Embryonic facial prominence (tissue), 1 donor: ENCODE data around the gene CBX2.

ENCODE experiments used
- DNase-seq: peaks from one replicate; pipeline ENCODE4 v3.0.0-alpha.2; 2016; ENCODE audit errors: extremely low spot score

CBX2 gene

DNA sequence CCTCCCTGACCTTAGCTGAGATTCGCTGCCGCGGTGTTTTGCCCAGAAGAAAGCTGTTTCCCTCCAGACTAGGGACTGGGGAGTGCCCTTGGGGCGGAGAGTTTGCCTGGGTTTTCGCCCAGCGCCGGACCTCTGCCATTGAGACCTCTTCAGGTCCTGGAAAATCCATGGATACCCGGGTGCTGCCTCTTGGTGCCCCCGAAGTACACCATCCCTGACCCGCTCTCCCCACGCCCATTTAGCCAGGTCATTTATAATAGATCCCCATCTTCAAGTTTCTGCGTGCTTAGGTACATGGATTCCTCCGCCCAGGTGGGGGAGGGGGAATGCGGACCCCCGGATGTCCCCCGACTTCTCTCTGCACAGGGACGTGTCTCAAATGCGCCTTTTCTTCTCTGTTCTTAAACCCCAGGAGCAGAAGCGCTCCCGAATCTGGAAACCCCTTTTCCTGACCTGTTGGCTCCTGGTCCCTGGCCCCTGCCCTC lies 34.0 kb downstream of the CBX2 start:
- no peak for DNase-seq

DNA sequence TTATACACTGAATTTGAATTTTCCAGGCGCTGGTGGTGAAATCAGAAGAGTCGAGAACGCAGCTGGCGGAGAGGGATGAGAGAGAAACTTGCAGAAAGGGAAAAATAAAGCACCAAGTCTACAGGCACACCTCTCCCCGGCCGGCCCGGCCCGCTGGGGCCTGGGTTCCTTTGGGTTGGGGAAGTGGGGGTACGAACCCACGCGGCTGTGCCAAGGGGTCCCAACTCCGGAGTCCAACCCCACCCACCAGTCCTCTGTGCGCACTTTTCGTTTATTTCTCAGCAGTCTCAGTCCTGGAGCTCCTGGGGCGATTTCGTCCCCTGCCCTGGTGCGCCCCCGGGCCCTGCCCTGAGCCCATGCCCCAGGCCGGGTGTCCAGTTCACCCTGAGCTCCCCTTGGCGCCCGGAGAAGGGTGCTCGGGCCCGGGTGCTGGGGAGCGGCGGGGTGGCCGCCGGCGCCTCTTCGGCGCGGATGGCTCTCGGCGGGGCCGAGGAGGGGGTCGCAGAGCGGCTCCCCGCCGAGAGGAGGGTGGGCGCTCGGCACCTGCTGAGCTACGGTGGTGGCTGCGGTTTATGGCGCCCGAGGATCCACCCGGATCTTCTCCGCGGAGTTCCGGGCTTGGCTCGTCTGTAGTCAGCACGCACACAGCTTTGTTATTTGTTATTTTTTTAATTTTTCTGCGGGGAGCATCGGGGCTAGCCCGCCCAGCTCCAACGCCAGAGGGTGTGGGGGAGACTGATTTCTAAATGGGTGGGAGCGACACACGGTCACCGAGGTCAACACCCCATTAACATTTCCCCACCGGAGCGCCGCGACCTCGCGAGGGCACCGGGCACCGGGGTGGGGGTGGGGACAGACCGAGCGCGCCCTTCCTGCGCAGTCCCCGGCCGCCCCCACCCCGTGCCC lies 34.7 kb downstream of the CBX2 start:
- DNase-seq = no peak

DNA sequence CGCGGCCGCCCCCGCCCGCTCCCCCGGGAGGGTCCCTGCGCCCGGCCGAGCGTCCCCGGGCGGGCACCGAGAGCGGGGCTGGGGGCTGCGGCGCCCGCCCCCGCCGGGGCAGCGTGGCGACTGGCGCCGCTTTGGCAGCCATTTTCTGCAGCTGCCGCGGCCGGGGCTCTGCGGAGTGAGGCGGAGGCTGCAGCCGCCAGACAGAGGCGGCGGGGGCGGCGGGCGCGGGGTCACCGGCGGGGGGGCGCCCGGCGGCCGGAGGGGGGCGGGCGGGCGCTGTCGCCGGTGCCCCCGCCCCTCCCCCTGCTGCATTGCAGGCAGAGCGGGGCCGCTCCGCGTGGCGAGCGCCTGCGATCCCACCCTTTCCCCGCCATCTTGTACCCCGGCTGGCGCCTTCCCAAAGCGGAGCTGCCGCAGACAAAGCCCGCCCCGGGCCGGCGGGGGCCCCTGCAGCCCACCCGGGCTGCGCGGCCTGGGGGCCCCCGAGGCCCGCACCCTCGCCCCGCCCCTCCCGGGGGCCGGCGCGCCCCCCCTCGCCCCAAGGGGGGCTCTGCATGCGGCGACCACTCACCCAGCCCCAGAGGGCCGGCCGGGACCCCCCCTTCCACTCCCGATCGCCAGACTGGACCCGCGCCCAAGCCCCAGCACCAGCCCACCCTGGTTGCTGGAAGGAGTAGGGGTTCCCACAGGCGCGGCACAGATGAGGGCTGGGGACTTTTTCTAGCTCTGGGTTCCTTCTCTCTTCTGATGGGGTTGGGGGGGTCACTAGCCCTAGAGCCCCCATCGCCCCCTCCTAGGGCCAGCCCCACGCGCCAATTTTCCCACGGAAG lies 35.6 kb downstream of the CBX2 start:
- no peak for DNase-seq

DNA sequence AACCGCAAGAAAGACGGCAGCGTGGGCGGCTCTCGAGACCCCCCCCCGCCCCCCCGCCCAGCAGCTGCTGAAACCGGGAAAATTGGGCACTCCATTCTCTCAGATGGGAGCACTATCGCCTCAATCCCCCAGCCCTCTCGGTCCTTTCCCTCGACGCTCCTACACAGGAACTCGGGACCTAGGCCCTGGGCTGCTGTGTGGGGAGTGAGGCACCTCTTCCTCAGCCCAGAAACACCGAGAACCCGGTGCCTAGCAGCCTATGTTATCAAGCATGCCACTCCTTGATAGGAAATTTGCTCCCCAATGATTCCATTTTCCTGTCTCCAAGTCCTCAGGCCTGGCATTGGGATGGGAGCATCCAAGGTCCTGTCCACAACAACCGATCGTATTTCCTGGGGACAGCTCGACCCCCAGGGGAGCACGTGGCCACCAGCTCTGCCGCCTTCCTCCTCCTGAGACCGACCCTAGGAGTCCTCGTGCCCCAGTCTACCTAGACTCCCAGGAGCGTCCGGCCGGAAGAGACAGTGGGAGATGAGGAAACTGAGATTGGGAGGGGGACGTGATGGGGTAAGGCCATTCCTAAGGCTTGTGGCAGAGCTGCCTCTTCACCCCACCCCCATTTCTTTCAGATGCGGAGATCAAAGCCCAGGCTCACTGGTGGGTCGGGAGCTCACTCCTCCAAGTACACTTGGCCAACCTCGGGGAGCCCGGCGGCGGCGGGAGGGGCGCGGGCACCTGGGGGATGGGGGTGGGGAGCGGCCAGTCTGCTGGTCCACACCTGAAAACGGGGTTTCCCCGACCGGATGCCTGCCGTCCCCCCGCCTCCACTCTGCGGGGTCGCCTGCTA lies 36.4 kb downstream of the CBX2 start:
- no peak for DNase-seq

DNA sequence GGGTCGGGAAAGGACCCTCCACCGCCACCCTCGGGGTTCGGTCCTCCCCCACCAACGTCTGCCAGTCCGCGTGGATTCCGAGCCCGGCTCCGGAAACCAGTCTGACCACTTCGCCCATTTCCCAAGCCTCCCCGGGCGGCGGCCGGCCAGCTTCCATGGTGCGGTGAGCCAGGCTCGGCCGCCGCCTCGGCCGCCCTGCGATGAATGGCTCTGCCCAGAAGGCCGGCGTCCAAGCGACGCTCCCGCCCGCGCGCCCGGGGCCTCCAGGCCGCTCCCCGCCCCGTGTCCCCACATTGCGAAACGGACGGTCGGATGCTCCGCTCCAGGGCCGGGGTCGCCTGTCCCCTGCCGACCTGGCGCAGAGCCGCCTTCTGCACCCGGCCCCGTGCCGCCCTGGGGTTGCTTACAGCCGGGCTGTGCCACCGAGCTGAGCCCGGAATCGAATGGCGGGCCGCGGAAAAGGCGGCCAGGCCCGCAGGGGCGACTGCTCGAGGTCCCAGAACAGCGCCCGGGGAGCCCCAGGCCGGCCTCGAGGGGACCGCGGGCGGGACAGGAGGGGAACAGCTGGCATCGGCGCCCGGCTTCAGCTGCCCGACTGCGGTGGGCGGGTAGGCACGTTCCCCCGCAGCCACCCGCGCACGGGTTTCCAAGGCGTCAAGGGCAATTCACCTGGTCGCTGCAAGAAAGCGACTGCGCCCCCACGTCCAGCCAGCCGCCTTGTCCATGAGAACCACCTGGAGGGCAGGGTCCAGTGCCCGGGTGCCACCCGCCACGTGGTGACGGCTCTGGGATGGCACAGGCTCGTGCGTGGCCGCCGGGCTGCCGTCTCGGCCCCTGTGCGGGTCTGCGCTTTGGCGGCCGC lies 37.3 kb downstream of the CBX2 start:
- DNase-seq = no peak

DNA sequence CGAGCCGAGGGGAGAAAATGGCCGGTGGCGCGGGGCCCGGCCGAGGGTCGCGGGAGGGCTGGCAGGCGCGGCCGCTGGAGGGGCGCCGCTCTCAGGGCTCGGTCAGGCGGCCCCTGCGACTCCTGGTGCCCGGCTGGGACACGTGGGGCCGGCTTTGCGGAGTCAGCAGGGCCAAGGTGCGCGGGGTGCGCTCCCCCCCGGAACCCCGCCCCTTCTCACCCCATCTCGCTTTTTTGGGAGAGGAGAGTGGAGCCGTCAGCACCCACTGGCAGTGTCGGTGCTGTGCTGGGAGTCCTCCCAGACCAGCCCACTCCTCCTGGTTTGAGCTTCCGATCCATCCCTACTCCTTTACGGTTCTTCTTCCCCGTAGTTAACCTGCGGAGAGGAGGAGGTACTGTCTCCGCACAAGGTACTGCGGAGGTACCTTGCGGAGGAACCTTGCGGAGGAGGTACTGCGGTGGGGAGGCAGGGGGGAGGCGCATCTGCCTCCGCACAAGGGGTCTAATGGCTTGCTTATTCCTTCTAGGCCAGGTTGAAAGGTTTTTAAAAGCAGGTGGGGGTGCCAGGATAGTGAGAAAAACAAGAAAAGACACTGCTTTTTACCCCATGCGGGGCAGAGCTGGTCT lies 38.0 kb downstream of the CBX2 start:
- DNase-seq = no peak

DNA sequence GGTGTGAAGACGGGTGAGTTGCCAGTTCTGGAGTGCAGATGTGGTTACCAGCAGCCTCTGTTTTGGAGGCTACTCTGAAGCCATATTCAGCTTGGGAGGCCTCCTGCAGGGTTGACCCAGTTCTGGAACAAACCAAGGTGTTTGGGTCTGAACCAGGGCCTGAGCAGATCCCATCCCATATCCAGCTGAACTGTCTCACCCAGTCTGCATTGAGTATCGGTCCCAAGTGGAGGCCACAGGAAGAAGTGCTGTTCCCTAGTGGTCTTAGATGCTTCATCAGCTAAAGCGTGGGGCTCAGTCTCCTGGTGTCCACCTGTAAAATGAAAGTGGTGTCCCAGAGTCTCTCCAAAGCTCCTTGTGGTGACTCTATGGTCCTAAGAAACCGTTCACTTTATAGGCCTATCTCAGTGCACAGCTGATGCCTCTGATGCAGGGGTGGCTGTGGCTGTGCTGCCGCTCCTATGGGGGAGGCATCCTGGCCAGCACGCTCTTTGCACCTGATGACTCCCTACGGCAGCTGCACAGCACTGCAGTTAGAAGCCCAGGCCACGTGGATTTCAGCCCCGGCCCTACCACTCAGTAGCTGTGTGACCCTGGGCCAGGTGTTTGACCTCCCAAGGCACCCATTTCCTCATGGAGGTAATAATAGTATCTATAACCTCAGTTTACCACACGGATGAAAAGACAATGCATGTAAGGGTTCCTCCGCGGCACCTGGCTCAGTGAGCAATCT lies 40.2 kb downstream of the CBX2 start:
- DNase-seq = no peak

DNA sequence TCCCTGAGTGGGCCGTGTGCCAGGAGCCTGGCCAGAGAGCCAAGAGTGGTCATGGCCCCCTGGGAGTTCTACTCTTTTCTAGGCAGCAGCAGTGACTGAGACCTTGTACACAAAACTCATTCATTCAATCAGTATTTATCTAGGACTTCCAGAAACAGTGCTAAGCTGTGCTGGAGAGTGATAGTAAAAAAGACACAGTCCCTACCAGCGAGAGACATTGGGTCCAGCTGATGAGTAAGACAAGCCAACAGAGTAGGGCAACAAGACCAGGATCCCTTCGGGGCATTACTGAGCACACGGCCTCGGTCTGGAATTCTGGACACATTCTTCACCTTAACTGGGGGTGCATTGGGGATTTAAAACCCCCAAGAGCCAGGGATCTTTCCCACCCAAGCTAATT lies 41.1 kb downstream of the CBX2 start:
- DNase-seq = no peak

DNA sequence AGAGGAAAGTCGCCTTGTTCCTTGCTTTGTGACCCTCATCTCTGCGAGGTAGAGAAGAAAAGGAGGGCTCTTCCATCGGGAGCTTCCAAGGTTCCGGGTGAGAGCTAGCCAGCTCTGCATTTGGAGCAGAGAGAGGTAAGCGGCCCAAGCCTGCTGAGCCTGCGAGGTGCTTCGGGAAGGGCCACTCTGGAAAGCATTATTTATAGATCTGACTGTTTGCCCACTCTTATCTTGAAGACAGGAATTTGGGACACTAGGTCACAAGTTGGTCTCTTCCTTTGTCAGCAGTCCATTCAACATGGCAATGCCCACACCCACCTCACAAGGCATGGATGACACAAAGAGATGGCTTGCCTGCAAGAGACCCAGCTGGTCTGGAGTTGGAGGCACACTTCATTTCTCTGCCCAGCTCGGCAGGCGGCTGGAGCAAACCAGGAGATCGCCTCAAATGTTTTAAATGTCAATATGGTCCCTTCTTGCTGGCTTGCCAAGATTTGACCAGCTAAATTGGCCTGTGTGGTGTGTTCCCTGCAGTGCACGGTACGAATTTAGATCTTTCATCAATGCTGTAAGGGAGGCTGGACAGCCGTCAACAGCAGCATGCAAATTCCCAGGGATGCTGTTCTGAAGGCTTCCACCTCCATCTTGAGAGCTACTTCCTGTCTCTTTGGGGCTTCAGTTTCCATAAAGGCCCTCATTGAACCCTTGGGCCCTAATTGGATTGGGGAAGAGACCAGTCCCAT lies 41.8 kb downstream of the CBX2 start:
- DNase-seq = no peak

DNA sequence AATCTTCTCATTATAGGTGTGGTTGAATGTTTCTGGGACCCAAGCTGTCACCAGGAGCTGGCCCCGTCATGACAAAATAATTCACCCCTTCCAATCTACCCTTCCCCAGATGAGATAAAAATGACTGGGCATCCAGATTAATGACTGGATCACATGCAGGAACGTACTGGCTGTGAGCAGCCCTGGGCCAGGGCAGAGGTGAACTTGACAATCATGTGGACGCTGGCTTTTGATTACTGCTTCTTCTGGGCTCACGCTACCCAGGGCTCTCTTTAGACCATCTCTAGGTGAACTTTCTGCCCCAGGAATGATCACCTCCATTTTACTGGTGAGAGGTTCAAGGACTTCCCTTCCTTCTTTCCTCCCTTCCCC lies 43.0 kb downstream of the CBX2 start:
- DNase-seq = no peak

DNA sequence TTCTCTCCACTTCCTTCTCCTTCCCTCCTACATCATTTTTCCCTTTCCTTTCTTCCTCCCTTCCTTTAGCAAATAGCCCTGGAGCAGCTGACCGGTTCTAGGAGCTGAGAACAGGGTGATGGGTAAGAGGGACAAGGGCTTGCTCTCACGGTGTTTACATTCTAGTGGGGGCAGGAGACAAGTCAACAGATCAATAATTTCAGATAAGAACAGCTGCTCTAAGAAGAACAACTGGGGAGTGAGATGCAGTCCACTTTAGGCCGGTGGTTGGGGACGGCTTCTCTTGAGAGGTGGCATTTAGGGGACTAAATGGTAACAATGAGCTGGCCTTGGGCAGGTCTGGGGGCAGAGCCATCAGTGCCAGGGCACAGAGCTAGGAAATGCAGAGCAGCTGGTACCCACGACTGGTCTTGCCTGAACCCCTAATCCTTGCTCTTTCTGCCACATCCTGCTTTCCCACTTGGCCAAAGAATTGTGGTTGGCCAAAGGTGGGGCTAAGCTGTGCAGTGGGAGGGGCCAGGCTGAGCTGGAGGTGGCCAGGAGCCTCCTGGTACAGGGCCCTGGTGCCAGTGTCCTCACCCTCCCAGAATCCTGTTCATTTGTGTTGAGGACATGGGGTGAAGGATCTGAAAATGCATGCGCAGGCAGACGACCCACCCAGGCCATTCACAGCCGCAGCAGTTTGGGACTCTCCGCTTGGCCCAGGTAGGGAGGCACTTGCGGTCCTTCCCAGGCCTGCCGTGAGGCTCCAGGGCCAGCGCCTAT lies 43.6 kb downstream of the CBX2 start:
- no peak for DNase-seq

DNA sequence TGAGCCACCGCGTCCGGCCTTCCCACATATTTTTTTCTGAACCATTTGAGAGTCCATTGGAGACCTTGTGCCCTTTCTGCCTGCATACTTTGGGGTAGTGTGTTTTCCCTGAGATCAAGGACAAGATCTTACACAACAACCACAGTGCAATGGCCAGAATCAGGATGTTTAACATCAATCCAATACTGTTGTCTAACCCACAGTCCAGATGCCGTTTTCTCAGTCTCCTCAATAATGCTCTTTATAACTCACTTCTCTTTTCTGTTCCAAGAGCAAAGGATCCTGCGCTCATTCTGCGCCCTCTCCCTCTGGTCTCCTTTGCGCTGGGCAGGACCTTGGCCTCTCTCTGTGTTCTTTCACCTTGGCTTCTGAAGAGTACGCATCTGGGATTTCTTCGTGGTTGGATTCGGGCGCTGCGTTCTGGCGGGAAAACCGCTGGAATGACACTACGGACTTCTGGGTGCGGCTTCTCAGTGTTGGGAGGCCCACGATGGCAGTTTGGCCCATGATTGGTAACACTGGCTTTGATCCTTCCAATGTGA lies 44.7 kb downstream of the CBX2 start:
- no peak for DNase-seq

DNA sequence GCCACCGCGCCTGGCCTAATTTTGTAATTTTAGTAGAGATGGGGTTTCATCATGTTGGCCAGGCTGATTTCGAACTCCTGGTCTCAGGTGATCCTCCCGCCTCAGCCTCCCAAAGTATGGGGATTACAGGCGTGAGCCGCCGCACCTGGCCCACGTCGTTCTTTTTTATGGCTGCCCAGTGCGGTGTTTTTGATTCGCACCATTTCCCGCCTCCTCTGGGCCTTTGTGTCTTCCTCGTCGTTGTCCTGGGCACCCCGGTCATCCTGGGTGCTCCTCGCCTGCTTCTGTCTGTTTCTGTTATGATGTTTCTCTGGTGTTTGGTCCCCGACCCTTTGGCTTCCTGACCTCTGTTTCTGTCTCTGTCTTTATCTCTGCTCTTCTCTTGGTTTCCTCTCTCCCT lies 46.3 kb downstream of the CBX2 start:
- DNase-seq = no peak

DNA sequence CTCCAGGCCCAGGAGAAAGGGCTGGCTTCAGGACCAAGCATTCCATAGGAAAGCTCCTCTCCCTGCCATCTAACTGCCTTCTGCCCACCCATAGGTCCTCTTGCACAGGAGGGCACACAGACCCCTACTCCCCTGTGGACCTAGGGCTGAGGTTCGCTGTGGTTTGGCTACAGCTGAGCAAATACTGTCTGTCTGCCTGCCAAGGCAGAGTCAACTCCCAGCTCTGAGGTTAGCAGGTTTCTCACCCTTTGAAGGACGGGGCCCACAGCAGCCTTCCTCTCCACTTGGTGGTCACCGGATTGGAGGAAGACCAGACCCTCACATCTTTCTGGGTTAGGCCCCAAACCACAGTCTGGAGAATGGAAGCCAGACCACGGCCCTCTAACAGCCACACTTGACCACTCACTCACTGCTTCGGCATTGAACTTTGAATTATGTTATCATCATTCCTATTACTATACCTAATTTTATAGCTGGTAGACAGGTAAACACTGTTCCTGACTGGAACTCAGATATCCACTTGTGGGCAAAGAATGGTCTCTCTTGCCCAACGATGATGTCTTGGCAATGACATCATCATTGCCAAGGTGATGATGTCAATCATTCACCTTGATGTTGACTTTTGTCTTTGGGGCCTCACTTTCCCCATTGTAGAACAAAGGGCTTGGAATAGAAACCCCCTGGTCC lies 47.1 kb downstream of the CBX2 start:
- DNase-seq = no peak

DNA sequence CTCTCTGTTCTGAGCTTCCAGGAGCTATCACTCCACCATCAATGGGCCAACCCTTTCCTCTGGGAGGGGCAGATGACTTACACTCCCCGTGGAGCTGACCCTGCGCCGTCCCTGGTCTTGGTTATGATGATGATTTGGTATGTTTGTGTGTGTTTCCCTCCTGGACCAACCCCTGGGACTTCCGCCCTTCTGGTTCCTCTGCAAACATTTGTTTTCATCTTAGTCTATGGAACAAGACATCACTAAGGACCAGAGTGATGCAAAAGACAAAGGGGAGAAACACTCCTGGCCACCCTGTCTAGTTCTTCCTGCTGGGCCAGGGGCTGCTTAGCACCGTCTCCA lies 47.6 kb downstream of the CBX2 start:
- DNase-seq = no peak

DNA sequence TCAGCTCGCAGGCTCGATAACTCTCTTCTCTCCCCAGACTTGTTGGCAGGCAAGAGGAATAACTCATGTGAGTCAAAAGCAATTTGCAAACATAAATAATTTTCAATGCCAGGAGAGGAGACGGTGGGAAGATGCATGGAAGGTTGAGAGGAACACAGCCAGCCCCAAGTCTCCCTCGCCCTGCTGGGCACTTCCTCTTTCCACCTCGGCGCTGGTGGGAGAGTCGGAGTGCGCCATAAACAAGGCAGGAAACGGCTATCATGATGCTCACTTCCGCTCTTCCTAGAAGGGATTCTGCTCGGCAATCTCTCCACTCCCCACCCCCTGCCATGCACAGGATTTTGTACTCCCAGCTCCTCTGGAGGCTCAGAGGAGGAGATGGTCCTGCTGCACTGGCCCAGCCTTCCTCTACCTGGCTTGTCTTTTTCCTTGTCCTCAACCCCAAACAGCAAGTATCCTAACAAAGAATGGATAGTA lies 48.3 kb downstream of the CBX2 start:
- DNase-seq = no peak

DNA sequence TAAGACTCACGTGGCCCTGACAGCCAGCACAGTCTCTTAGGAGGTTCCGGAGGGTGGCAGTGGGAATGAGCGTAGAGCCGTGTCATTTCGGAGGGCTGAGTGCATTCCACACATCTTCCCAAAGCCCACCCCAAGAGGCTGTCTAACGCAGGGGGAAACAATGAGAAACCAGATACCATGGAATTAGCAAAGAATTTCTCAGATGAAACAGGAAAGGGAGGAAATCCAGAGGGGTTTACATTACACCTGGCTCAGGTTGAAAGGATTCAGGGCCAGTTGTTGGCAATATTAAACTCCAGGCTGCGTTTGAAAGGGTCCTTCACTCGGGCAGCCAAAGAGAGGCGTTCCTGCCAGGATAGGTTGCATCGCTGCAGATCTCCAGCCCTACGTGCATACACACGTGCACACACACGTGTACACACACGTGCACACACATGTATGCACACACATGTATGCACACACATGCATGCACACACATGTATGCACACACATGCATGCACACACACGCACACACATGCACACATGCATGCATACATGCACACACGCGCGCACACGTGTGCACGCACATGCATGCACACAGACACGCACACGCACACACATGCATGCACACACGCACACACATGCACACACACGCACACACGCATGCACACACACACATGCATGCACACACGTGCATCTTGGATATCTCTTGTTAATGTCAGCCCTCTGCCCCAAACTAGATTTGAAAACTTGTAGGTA lies 49.1 kb downstream of the CBX2 start:
- no peak for DNase-seq
